Activated CD4-positive, alpha-beta T cell treated with anti-CD3 and anti-CD28 coated beads, Interleukin-2, amount 10 ng/mL, durations not matched to agents 7 days and 5 days (primary cell): Measurements from ENCODE around the gene ABCA10. TPM values are rescaled to one million over a fixed set of nuclear protein-coding genes. Genes with fewer than 3 reads are reported as not detected.
"Not testable (repeated sequence)": the region's sequence is repeated elsewhere in the genome, so short reads cannot be mapped to it uniquely, and the experiment has no call there.

Experiments used
- CTCF ChIA-PET: fragments of 350-600 bp; sonication (Branson Sonifier 250); formaldehyde crosslinking; loops from one replicate; lab custom pipeline; 2021; ENCODE audit warnings: antibody characterized with exemption; lab: Charles Lee
- POLR2A ChIA-PET: fragments of 350-600 bp; sonication (Branson Sonifier 250); formaldehyde crosslinking; loops from one replicate; lab custom pipeline; 2021; ENCODE audit warnings: antibody characterized with exemption; lab: Charles Lee
- DNase-seq: peaks from one replicate; pipeline ENCODE4 v3.0.0-alpha.2; 2020
- H3K27ac Mint-ChIP-seq: one replicate; pipeline ENCODE4 v1.8.0; 2021; ENCODE audit warnings: mild to moderate bottlenecking, moderate library complexity, mixed read lengths
- H3K27me3 Mint-ChIP-seq: one replicate; pipeline ENCODE4 v1.8.0; 2021; ENCODE audit warnings: mixed read lengths
- H3K36me3 Mint-ChIP-seq: one replicate; pipeline ENCODE4 v1.8.0; 2021; ENCODE audit warnings: low read depth, mixed read lengths
- H3K4me1 Mint-ChIP-seq: one replicate; pipeline ENCODE4 v1.8.0; 2021; ENCODE audit warnings: mixed read lengths
- H3K4me3 Mint-ChIP-seq: one replicate; pipeline ENCODE4 v1.8.0; 2021; ENCODE audit warnings: mild to moderate bottlenecking, moderate library complexity, mixed read lengths
- H3K9me3 Mint-ChIP-seq: one replicate; pipeline ENCODE4 v1.8.0; 2021; ENCODE audit warnings: mixed read lengths
- total RNA-seq, 2 experiments: library from RNA; stranded (reverse); gene quantifications; one replicate each; pipeline ENCODE4 v1.2.3, GENCODE V29; 2021

The ABCA10 gene
- total RNA-seq, 2 experiments from 2014 or later: 1.6 to 1.7 TPM

- no peak for DNase-seq
- no peak overlapping the region for H3K4me3 Mint-ChIP-seq
- H3K27me3 Mint-ChIP-seq: no peaks in the 10 kb centered on the region
- no peaks in the 10 kb centered on the region for H3K36me3 Mint-ChIP-seq
- ChIA-PET CTCF (no interaction called here), POLR2A (no interaction called here)
- H3K27ac Mint-ChIP-seq: no peak overlapping the region
- no peaks in the 10 kb centered on the region for H3K4me1 Mint-ChIP-seq
- H3K9me3 Mint-ChIP-seq: no peaks in the 10 kb centered on the region
Observed at GRCh38 chr17:69173118-69173517, 55.5 kb downstream of the ABCA10 start.

GRCh38 chr17:69170377-69170776 lies 58.2 kb downstream of the ABCA10 start:
- POLR2A ChIA-PET: no interaction called here
- Mint-ChIP-seq H3K27me3 (no peaks in the 10 kb centered on the region), H3K9me3 (no peaks in the 10 kb centered on the region)

GRCh38 chr17:69168642-69169041 lies 60.0 kb downstream of the ABCA10 start:
- H3K4me3 Mint-ChIP-seq, POLR2A ChIA-PET, H3K27ac Mint-ChIP-seq, DNase-seq, H3K9me3 Mint-ChIP-seq, H3K27me3 Mint-ChIP-seq, CTCF ChIA-PET, H3K36me3 Mint-ChIP-seq, H3K4me1 Mint-ChIP-seq: not testable (repeated sequence)

More at GRCh38 chr17:69170377-69170776, 58.2 kb downstream of the ABCA10 start:
- Mint-ChIP-seq H3K4me3 (no peak overlapping the region), H3K36me3 (no peaks in the 10 kb centered on the region), H3K4me1 (no peaks in the 10 kb centered on the region), H3K27ac (no peak overlapping the region)
- CTCF ChIA-PET: no interaction called here
- DNase-seq: no peak

GRCh38 chr17:69166957-69167356 lies 61.7 kb downstream of the ABCA10 start:
- ChIA-PET CTCF (no interaction called here), POLR2A (no interaction called here)
- no peaks in the 10 kb centered on the region for H3K9me3 Mint-ChIP-seq
- DNase-seq: no peak
- no peak overlapping the region for H3K27ac Mint-ChIP-seq
- no peak overlapping the region for H3K4me3 Mint-ChIP-seq
- no peaks in the 10 kb centered on the region for H3K4me1 Mint-ChIP-seq
- no peaks in the 10 kb centered on the region for H3K27me3 Mint-ChIP-seq
- H3K36me3 Mint-ChIP-seq: no peaks in the 10 kb centered on the region

GRCh38 chr17:69164206-69164605 lies 64.4 kb downstream of the ABCA10 start:
- H3K9me3 Mint-ChIP-seq: no peaks in the 10 kb centered on the region
- no peaks in the 10 kb centered on the region for H3K27me3 Mint-ChIP-seq
- DNase-seq: no peak
- H3K36me3 Mint-ChIP-seq: no peaks in the 10 kb centered on the region
- ChIA-PET POLR2A (no interaction called here), CTCF (no interaction called here)
- H3K27ac Mint-ChIP-seq: no peak overlapping the region
- no peaks in the 10 kb centered on the region for H3K4me1 Mint-ChIP-seq
- no peak overlapping the region for H3K4me3 Mint-ChIP-seq

GRCh38 chr17:69159418-69159817 lies 69.2 kb downstream of the ABCA10 start:
- DNase-seq: no peak
- ChIA-PET CTCF (no interaction called here), POLR2A (no interaction called here)
- Mint-ChIP-seq H3K27me3 (no peaks in the 10 kb centered on the region), H3K9me3 (no peaks in the 10 kb centered on the region), H3K27ac (no peak overlapping the region), H3K4me1 (no peaks in the 10 kb centered on the region), H3K4me3 (no peak overlapping the region), H3K36me3 (no peaks in the 10 kb centered on the region)

- ChIA-PET CTCF (interaction anchor here (0.6 kb wide), 2 partner anchors 717 to 1336 kb away, joined by 3 to 4 read pairs; no protein-coding TSS in a partner anchor), POLR2A (no interaction called here)
- DNase-seq: no peak
- no peaks in the 10 kb centered on the region for H3K4me1 Mint-ChIP-seq
- no peak overlapping the region for H3K4me3 Mint-ChIP-seq
- H3K36me3 Mint-ChIP-seq: no peaks in the 10 kb centered on the region
- H3K27me3 Mint-ChIP-seq: no peaks in the 10 kb centered on the region
- no peak overlapping the region for H3K27ac Mint-ChIP-seq
- H3K9me3 Mint-ChIP-seq: no peaks in the 10 kb centered on the region
Observed at GRCh38 chr17:69154267-69154666, 74.4 kb downstream of the ABCA10 start.

- Mint-ChIP-seq H3K4me3 (no peak overlapping the region), H3K9me3 (no peaks in the 10 kb centered on the region), H3K27ac (no peak overlapping the region), H3K36me3 (no peaks in the 10 kb centered on the region), H3K4me1 (no peaks in the 10 kb centered on the region), H3K27me3 (no peaks in the 10 kb centered on the region)
- DNase-seq: no peak
- POLR2A ChIA-PET: no interaction called here
- CTCF ChIA-PET: no interaction called here
Observed at GRCh38 chr17:69150333-69150732, 78.3 kb downstream of the ABCA10 start.

- ChIA-PET POLR2A (no interaction called here), CTCF (no interaction called here)
- no peak for DNase-seq
- H3K27me3 Mint-ChIP-seq: peaks cover 2% of the 10 kb centered on the region
- H3K27ac Mint-ChIP-seq: no peak overlapping the region
- no peak overlapping the region for H3K4me3 Mint-ChIP-seq
- H3K9me3 Mint-ChIP-seq: no peaks in the 10 kb centered on the region
- no peaks in the 10 kb centered on the region for H3K4me1 Mint-ChIP-seq
- H3K36me3 Mint-ChIP-seq: no peaks in the 10 kb centered on the region
Observed at GRCh38 chr17:69147460-69147859, 81.2 kb downstream of the ABCA10 start.

- no peaks in the 10 kb centered on the region for H3K4me1 Mint-ChIP-seq
- CTCF ChIA-PET: no interaction called here
Observed at GRCh38 chr17:69144331-69145255, 84.0 kb downstream of the ABCA10 start.

GRCh38 chr17:69143683-69144231 lies 84.9 kb downstream of the ABCA10 start:
- H3K9me3 Mint-ChIP-seq: no peaks in the 10 kb centered on the region
- H3K4me1 Mint-ChIP-seq: no peaks in the 10 kb centered on the region
- ChIA-PET POLR2A (no interaction called here), CTCF (no interaction called here)
- H3K4me3 Mint-ChIP-seq: no peak overlapping the region
- no peak overlapping the region for H3K27ac Mint-ChIP-seq
- H3K27me3 Mint-ChIP-seq: peaks cover 8% of the 10 kb centered on the region
- H3K36me3 Mint-ChIP-seq: no peaks in the 10 kb centered on the region
- no peak for DNase-seq

More at GRCh38 chr17:69144331-69145255, 84.0 kb downstream of the ABCA10 start:
- POLR2A ChIA-PET: no interaction called here
- no peak for DNase-seq
- Mint-ChIP-seq H3K27ac (no peak overlapping the region), H3K36me3 (no peaks in the 10 kb centered on the region), H3K27me3 (peaks cover 8% of the 10 kb centered on the region), H3K4me3 (no peak overlapping the region), H3K9me3 (no peaks in the 10 kb centered on the region)

- peaks cover 8% of the 10 kb centered on the region for H3K27me3 Mint-ChIP-seq
- DNase-seq: no peak
- ChIA-PET CTCF (no interaction called here), POLR2A (no interaction called here)
- H3K27ac Mint-ChIP-seq: no peak overlapping the region
- H3K4me3 Mint-ChIP-seq: no peak overlapping the region
- H3K9me3 Mint-ChIP-seq: no peaks in the 10 kb centered on the region
- H3K36me3 Mint-ChIP-seq: no peaks in the 10 kb centered on the region
- no peaks in the 10 kb centered on the region for H3K4me1 Mint-ChIP-seq
Observed at GRCh38 chr17:69143151-69143550, 85.5 kb downstream of the ABCA10 start.

GRCh38 chr17:69142175-69142802 lies 86.3 kb downstream of the ABCA10 start:
- no peak overlapping the region for H3K27ac Mint-ChIP-seq
- ChIA-PET CTCF (no interaction called here), POLR2A (no interaction called here)
- no peaks in the 10 kb centered on the region for H3K36me3 Mint-ChIP-seq
- peaks cover 8% of the 10 kb centered on the region for H3K27me3 Mint-ChIP-seq
- H3K4me1 Mint-ChIP-seq: no peaks in the 10 kb centered on the region
- no peak for DNase-seq
- H3K4me3 Mint-ChIP-seq: no peak overlapping the region
- H3K9me3 Mint-ChIP-seq: no peaks in the 10 kb centered on the region
